Activated T-helper 2 cell treated with anti-CD3 and anti-CD28 coated beads, Interferon-gamma antibody, Interleukin-2, Interleukin-4, amounts not matched to agents 10 μg/mL and 5 μg/mL and 100 μg/mL, durations not matched to agents 14 hours and 24 hours and 36 hours (primary cell): Measurements from ENCODE around the gene C19orf81. TPM values are rescaled to one million over a fixed set of nuclear protein-coding genes. Genes with fewer than 3 reads are reported as not detected.

Experiments used
- DNase-seq: peaks from one replicate; pipeline ENCODE4 v3.0.0; 2021; ENCODE audit warnings: low spot score
- H3K27ac Mint-ChIP-seq: one replicate; pipeline ENCODE4 v1.8.0; 2021; ENCODE audit warnings: mixed read lengths
- H3K27me3 Mint-ChIP-seq: one replicate; pipeline ENCODE4 v1.8.0; 2021; ENCODE audit warnings: low read depth, mixed read lengths
- H3K36me3 Mint-ChIP-seq: one replicate; pipeline ENCODE4 v1.8.0; 2021; ENCODE audit warnings: low read depth, mixed read lengths
- H3K4me1 Mint-ChIP-seq: one replicate; pipeline ENCODE4 v1.8.0; 2021; ENCODE audit warnings: low read depth, mixed read lengths
- H3K4me3 Mint-ChIP-seq: one replicate; pipeline ENCODE4 v1.8.0; 2021; ENCODE audit warnings: low read depth, mild to moderate bottlenecking, moderate library complexity, mixed read lengths
- H3K9me3 Mint-ChIP-seq: one replicate; pipeline ENCODE4 v1.8.0; 2021; ENCODE audit warnings: mixed read lengths
- intact Hi-C: fragments of 100-400 bp; cut with micrococcal nuclease; formaldehyde crosslinking; loops from one replicate; pipeline ENCODE4 v1.15.1; 2023
- total RNA-seq: library from RNA; stranded (reverse); gene quantifications from 2 replicates; pipeline ENCODE4 v1.2.3, GENCODE V29; 2022

C19orf81 gene
- total RNA-seq, 1 donor from 2014 or later: not detected

DNA sequence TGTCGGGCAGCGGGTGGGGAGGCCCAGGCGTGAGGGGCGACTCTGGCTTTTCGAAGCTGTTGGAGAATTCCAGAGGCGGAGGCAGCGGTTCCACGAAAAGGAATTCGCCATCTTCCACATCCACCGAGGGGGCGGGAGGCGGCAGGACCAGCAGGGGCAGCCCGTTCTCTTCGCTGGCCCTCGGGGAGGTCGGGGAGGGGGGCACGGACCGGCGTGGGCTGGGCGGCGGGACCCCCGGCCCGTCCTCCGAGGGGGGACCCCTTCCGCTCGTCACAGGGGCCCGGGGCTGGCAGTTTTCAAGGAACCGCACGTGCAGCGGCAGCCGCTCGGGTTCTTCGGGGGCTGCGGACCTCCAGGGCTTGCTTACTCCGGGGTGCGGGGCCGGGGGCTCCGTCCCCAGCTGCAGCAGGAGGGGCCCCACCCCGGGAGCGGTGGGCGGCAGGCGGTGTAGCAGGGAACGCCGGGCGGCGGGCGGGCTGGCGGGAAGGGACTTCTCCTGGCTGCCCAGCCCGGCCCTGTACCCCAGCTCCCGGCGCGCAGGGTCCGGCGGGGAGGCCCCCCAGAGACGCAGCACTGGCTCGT is 18.0 kb downstream of the C19orf81 start:
- Mint-ChIP-seq H3K27ac (no peak overlapping the region), H3K4me3 (no peak overlapping the region), H3K36me3 (no peaks in the 10 kb centered on the region), H3K27me3 (peaks cover 38% of the 10 kb centered on the region), H3K4me1 (no peaks in the 10 kb centered on the region), H3K9me3 (no peaks in the 10 kb centered on the region)
- DNase-seq: no peak
- intact Hi-C loops: no loop called here

GRCh38 chr19:50667759-50668231 is 18.6 kb downstream of the C19orf81 start:
- no peaks in the 10 kb centered on the region for H3K4me1 Mint-ChIP-seq
- H3K27me3 Mint-ChIP-seq: peaks cover 38% of the 10 kb centered on the region
- H3K36me3 Mint-ChIP-seq: no peaks in the 10 kb centered on the region
- H3K4me3 Mint-ChIP-seq: no peak overlapping the region
- intact Hi-C loops: no loop called here
- H3K27ac Mint-ChIP-seq: no peak overlapping the region
- no peak for DNase-seq
- H3K9me3 Mint-ChIP-seq: no peaks in the 10 kb centered on the region

- Mint-ChIP-seq H3K27ac (no peak overlapping the region), H3K36me3 (no peaks in the 10 kb centered on the region), H3K4me1 (no peaks in the 10 kb centered on the region), H3K27me3 (peaks cover 38% of the 10 kb centered on the region), H3K4me3 (no peak overlapping the region), H3K9me3 (no peaks in the 10 kb centered on the region)
- DNase-seq: no peak
- intact Hi-C loops: no loop called here
Measured at GRCh38 chr19:50668416-50668815, 19.2 kb downstream of the C19orf81 start.

DNA sequence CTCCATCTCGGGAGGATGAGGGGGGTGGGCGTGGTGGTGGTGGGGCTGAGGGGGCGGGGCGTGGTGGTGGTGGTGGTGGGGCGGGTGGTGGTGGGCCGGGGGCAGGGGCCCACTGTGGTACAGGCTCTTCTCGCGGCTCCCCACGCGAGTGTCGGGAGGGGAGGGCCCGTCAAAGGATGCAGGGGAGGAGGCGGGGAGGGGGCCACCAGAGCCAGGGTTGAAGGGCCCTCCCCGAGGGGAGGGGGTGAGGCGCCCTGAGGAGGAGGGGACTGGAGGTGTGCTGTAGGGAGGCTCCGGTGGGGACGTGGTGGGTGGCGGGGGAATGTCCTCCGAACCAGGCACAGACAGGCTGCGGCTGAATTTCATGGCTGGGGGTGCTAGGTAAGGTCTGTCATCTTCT is 19.6 kb downstream of the C19orf81 start:
- DNase-seq: no peak
- H3K27ac Mint-ChIP-seq: no peak overlapping the region
- intact Hi-C loops: no loop called here
- H3K9me3 Mint-ChIP-seq: no peaks in the 10 kb centered on the region
- H3K4me1 Mint-ChIP-seq: no peaks in the 10 kb centered on the region
- no peaks in the 10 kb centered on the region for H3K36me3 Mint-ChIP-seq
- H3K27me3 Mint-ChIP-seq: peaks cover 38% of the 10 kb centered on the region
- no peak overlapping the region for H3K4me3 Mint-ChIP-seq

DNA sequence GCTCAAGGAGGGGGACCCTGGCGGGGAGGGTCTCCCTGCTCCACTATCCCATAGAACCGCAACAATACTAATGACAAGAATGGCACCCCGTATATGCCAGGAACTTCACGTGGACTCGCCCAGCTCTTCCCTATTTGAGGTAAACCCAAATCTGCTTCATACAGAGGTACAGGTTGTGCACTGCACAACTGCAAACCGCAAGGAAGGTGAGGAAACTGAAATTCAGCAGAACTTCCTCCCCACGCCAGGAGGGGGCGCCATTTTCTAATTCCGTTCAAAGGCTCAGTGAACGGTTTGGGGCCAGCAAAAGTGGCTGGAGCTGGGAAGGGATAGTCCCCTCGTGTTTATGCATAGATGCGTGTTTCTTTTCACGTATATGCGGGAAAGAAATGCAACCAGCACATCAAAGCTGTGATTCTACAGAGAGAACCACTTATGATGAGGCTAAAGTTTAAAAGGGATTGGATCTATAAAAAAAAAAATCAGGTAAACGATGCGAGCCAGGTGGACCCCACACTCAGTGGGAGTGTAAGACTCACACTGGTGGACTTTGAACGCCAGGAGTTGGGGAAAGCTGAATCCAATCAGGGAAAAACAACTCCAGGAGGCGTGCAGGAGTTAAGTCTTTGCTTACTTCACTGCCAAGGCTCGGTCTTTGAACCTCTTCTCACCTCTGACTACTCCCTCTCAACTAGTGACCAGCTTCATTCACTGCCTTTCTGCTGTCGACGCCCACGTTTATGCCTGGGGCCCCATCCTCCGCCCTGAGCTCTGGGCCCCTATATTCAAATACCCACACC is 20.3 kb downstream of the C19orf81 start:
- no peaks in the 10 kb centered on the region for H3K4me1 Mint-ChIP-seq

DNA sequence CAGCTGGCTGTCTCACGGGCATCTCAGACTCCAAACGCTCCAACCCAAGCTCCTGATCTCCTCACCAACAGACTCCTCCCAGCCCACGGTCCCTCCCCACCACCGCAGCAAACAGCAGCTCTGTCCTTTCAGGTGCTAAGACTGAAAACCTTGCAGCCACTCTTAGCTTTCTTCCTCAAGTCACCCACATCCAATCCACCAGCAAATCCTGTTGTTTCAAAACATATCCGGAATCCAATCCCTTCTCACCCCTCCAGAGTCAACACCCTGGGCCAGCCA is 20.8 kb downstream of the C19orf81 start:
- H3K27me3 Mint-ChIP-seq: peaks cover 34% of the 10 kb centered on the region

More for the DNA sequence above, 20.3 kb downstream of the C19orf81 start:
- no peak overlapping the region for H3K27ac Mint-ChIP-seq
- no peaks in the 10 kb centered on the region for H3K9me3 Mint-ChIP-seq
- peak; percentile 36 for DNase-seq
- intact Hi-C loops: no loop called here
- peaks cover 37% of the 10 kb centered on the region for H3K27me3 Mint-ChIP-seq
- H3K36me3 Mint-ChIP-seq: no peaks in the 10 kb centered on the region
- H3K4me3 Mint-ChIP-seq: no peak overlapping the region

GRCh38 chr19:50673118-50673517 is 23.9 kb downstream of the C19orf81 start:
- Mint-ChIP-seq H3K36me3 (no peaks in the 10 kb centered on the region), H3K27ac (no peak overlapping the region), H3K4me1 (no peaks in the 10 kb centered on the region), H3K27me3 (peaks cover 38% of the 10 kb centered on the region), H3K4me3 (no peak overlapping the region), H3K9me3 (no peaks in the 10 kb centered on the region)
- intact Hi-C loops: no loop called here
- no peak for DNase-seq

More for the DNA sequence above, 20.8 kb downstream of the C19orf81 start:
- no peaks in the 10 kb centered on the region for H3K36me3 Mint-ChIP-seq
- intact Hi-C loops: no loop called here
- H3K4me3 Mint-ChIP-seq: no peak overlapping the region
- no peak overlapping the region for H3K27ac Mint-ChIP-seq
- no peak for DNase-seq
- H3K9me3 Mint-ChIP-seq: no peaks in the 10 kb centered on the region
- H3K4me1 Mint-ChIP-seq: no peaks in the 10 kb centered on the region

DNA sequence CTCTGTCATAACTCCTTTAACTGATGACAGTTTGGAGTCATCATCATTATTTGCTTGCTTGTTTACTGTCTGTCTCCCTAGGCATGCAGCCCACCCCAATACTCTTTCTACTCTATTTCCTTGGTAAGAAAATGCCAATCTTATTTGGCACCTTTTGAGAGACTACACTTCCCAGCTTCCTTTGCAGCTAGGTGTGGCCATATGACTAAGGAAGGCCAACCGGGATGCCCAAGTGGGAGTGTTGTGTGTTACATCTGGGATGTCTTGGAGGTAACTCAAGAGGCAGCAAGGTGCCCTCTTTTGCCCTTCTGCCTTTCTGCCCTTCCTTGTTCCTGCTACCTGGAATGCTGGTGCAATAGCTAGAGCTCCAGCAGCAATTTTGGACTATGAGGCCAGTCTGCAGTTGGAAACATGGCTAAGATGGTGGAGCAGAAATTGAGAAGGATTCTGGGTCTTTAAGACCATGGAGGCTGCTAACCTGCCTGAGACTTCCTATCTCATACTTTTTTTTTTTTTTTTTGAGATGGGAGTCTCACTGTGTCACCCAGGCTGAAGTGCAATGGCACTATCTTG is 27.5 kb downstream of the C19orf81 start:
- peaks cover 26% of the 10 kb centered on the region for H3K27me3 Mint-ChIP-seq
- H3K9me3 Mint-ChIP-seq: no peaks in the 10 kb centered on the region
- H3K36me3 Mint-ChIP-seq: no peaks in the 10 kb centered on the region
- intact Hi-C loops: no loop called here
- DNase-seq: no peak
- H3K4me3 Mint-ChIP-seq: no peak overlapping the region
- no peak overlapping the region for H3K27ac Mint-ChIP-seq
- peaks cover 9% of the 10 kb centered on the region for H3K4me1 Mint-ChIP-seq

- Mint-ChIP-seq H3K4me3 (no peak overlapping the region), H3K27me3 (peaks cover 25% of the 10 kb centered on the region), H3K27ac (no peak overlapping the region), H3K9me3 (no peaks in the 10 kb centered on the region), H3K36me3 (no peaks in the 10 kb centered on the region), H3K4me1 (peaks cover 9% of the 10 kb centered on the region)
- no peak for DNase-seq
- intact Hi-C loops: no loop called here
Measured at GRCh38 chr19:50677636-50678035, 28.4 kb downstream of the C19orf81 start.

DNA sequence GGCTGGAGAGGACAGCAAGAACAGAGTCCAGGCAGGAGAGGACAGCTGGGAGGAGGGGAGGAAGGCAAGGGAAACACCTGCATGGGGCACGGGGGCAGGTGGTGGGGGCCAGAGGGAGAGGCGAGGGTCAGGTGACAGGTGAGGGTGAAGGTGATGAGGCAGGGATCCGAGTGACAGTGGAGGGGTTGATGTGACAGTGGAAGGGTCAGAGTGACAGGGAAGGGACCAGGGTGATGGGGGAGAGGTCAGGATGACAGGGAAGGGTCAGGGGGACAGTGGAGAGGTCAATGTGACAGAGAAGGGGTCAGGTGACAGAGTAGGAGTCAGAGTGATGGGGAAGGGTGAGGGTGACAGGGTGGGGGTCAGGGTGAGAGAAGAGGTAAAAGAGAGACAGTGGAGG is 29.1 kb downstream of the C19orf81 start:
- intact Hi-C loops: no loop called here
- Mint-ChIP-seq H3K27me3 (peaks cover 19% of the 10 kb centered on the region), H3K36me3 (no peaks in the 10 kb centered on the region), H3K9me3 (no peaks in the 10 kb centered on the region), H3K4me3 (no peak overlapping the region), H3K27ac (no peak overlapping the region), H3K4me1 (peaks cover 9% of the 10 kb centered on the region)
- no peak for DNase-seq

- Mint-ChIP-seq H3K4me1 (peaks cover 9% of the 10 kb centered on the region), H3K27ac (no peak overlapping the region), H3K36me3 (no peaks in the 10 kb centered on the region), H3K4me3 (no peak overlapping the region), H3K27me3 (peaks cover 17% of the 10 kb centered on the region), H3K9me3 (no peaks in the 10 kb centered on the region)
- intact Hi-C loops: no loop called here
- DNase-seq: peak; percentile 78
Measured at GRCh38 chr19:50679177-50680125, 30.2 kb downstream of the C19orf81 start.

DNA sequence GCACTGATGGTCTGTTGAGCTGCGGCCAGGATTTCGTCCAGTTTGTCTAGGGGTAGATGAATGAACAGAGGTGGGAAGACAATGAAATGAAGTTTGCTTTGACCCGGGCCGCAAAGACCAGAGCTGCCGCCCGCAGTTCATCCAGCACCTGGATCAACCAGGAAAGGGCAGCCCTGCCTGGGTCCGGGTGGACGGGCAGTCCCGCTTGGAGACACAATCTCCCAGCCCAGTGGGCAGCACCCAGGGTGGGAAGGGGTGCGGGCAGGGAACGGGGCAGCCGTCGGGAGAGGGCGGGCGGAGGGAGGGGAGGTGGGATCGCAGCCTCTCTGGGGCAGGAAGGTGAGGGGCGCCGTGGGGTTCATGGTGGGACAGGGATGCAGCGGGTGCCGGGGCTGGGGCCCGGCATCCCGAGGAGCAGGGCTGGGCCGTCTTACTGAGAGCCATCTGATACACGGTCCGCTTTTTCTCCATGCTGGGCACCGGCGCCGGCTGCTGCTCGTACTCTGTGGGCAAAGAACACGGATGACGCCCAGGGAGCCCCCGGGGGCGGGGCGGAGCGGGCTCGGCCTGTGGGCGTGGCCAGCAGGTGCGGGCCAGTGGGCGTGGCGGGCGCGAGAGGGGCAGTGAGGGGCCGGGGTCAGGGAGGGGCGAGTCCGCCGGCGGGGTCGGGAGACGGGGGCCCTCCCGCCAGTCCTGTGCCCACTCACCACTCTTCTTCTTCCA is 37.2 kb downstream of the C19orf81 start:
- Mint-ChIP-seq H3K27ac (no peak overlapping the region), H3K4me1 (no peaks in the 10 kb centered on the region), H3K36me3 (no peaks in the 10 kb centered on the region), H3K9me3 (no peaks in the 10 kb centered on the region), H3K27me3 (peaks cover 20% of the 10 kb centered on the region), H3K4me3 (no peak overlapping the region)
- no peak for DNase-seq
- intact Hi-C loops: no loop called here
